ENCODE results near the gene PDIA4. TPM values are rescaled to one million over a fixed set of nuclear protein-coding genes. Genes with fewer than 3 reads are reported as not detected.

Gene PDIA4
- total RNA-seq, 1 experiment from 2014 or later: 217 TPM

DNA sequence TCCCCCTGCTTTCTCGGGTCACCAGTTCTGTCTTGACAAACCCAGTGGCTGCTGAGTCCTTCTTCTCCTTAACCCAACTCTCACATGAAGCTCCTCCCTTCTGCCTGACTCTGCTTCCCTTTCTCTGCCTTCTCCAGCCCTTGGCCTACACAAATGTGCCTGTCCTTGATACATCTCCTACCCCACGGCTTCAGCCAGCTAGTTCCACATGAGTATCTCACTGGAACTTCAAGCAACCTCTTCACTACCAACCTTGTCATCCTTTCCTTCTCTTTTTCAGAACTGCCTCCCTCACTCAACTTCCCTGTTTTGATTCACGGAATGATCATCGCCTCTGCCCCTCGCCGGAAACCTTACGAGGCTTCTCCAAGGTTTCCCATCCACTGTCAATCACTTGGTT lies 55.9 kb downstream of the PDIA4 start:
- no peaks in the 10 kb centered on the region for H3K36me3 ChIP-seq (ENCODE audit: control insufficient read depth in 1 of 2, insufficient read depth in 2 of 2, low read length in 2 of 2)
- DNase-seq (ENCODE audit: low read depth, low spot score) (no peak), ATAC-seq (no peak)
- no peak overlapping the region for H3K27ac ChIP-seq (ENCODE audit: low read depth, low read length)
- no peaks in the 10 kb centered on the region for H3K79me2 ChIP-seq (ENCODE audit: insufficient read depth, low read length)
- H3K9me3 ChIP-seq (ENCODE audit: control insufficient read depth in 1 of 2, insufficient read depth in 1 of 2, low read depth in 1 of 2, low read length in 2 of 2): no peaks in the 10 kb centered on the region
- no TSS peak for BruUV-seq (replicated peaks)
- H3K9ac ChIP-seq (ENCODE audit: low read length): no peak overlapping the region
- POLR2A ChIA-PET: no interaction called here
- H3K4me3 ChIP-seq (replicated peaks in 1 of 2; ENCODE audit: low read depth in 1 of 2, low read length in 2 of 2): no peak overlapping the region
- H3K9me2 ChIP-seq (ENCODE audit: insufficient read depth): no peaks in the 10 kb centered on the region
- CTCF ChIA-PET: no interaction called here
- H3K4me1 ChIP-seq (ENCODE audit: control insufficient read depth in 1 of 2, insufficient read depth in 2 of 2, low read length in 2 of 2): no peaks in the 10 kb centered on the region
- TF ChIP-seq RAD21 (IDR thresholded peaks at IDR 0.05; ENCODE audit: low read depth) (no peak), CTCF (IDR thresholded peaks at IDR 0.05 in 2 of 3, conservative IDR thresholded peaks at IDR 0.05 in 1 of 3; ENCODE audit: borderline replicate concordance in 1 of 3, insufficient read depth in 1 of 3, low read depth in 2 of 3, low read length in 2 of 3) (no peak)
- intact Hi-C loops (cut with micrococcal nuclease): no loop called here
- RAD21 ChIA-PET (ENCODE audit: low non-redundant PET in 1 of 2, low total read pairs in 2 of 2, uncharacterized antibody in 2 of 2, unreplicated experiment in 2 of 2): no interaction called here
- no peak overlapping the region for H3K4me2 ChIP-seq (ENCODE audit: low read length)
- H2AFZ ChIP-seq (ENCODE audit: low read depth, low read length, poor library complexity, severe bottlenecking): no peak overlapping the region
- no peaks in the 10 kb centered on the region for H4K20me1 ChIP-seq (ENCODE audit: insufficient read depth)
- no peaks in the 10 kb centered on the region for H3K27me3 ChIP-seq (ENCODE audit: insufficient read depth, low read length)

GRCh38 chr7:148967602-148968001 lies 60.7 kb downstream of the PDIA4 start:
- no peak overlapping the region for H3K9ac ChIP-seq (ENCODE audit: low read length)
- no TSS peak for BruUV-seq (replicated peaks)
- no peaks in the 10 kb centered on the region for H3K27me3 ChIP-seq (ENCODE audit: insufficient read depth, low read length)
- H3K4me1 ChIP-seq (ENCODE audit: control insufficient read depth in 1 of 2, insufficient read depth in 2 of 2, low read length in 2 of 2): peaks cover 0 to 32% of the 10 kb centered on the region in 2 experiments; a peak in 2 of 4 replicates
- H2AFZ ChIP-seq (ENCODE audit: low read depth, low read length, poor library complexity, severe bottlenecking): no peak overlapping the region
- H3K4me3 ChIP-seq (replicated peaks in 1 of 2; ENCODE audit: low read depth in 1 of 2, low read length in 2 of 2): no peak overlapping the region
- no peaks in the 10 kb centered on the region for H4K20me1 ChIP-seq (ENCODE audit: insufficient read depth)
- no peaks in the 10 kb centered on the region for H3K36me3 ChIP-seq (ENCODE audit: control insufficient read depth in 1 of 2, insufficient read depth in 2 of 2, low read length in 2 of 2)
- RAD21 ChIA-PET (ENCODE audit: low non-redundant PET in 1 of 2, low total read pairs in 2 of 2, uncharacterized antibody in 2 of 2, unreplicated experiment in 2 of 2): no interaction called here
- H3K79me2 ChIP-seq (ENCODE audit: insufficient read depth, low read length): no peaks in the 10 kb centered on the region
- H3K9me2 ChIP-seq (ENCODE audit: insufficient read depth): no peaks in the 10 kb centered on the region
- CTCF ChIA-PET: no interaction called here
- POLR2A ChIA-PET: interaction anchor here (0.7 kb wide), 1 partner anchor 71 kb away, joined by 3 read pairs; no protein-coding TSS in a partner anchor
- ATAC-seq (no peak), DNase-seq (ENCODE audit: low read depth, low spot score) (no peak)
- intact Hi-C loops (cut with micrococcal nuclease): loop anchor here (10.0 kb wide), 1 partner anchor 273 kb away; the partner anchor contains the start of gene CUL1
- H3K9me3 ChIP-seq (ENCODE audit: control insufficient read depth in 1 of 2, insufficient read depth in 1 of 2, low read depth in 1 of 2, low read length in 2 of 2): no peaks in the 10 kb centered on the region
- no peak overlapping the region for H3K27ac ChIP-seq (ENCODE audit: low read depth, low read length)
- H3K4me2 ChIP-seq (ENCODE audit: low read length): no peak overlapping the region
- TF ChIP-seq REST (IDR thresholded peaks at IDR 0.05; ENCODE audit: low read depth) (no peak), SP1 (IDR thresholded peaks at IDR 0.05; ENCODE audit: low read depth) (no peak), YY1 (IDR thresholded peaks at IDR 0.05; ENCODE audit: extremely low read depth, insufficient replicate concordance, low read depth, low read length) (no peak)

Measured in HCT116 (cell line).